Bone marrow (tissue), 2 donors: ENCODE data around the gene TLE4.
"Not testable (repeated sequence)": the region's sequence is repeated elsewhere in the genome, so short reads cannot be mapped to it uniquely, and the experiment has no call there.

Source experiments
- DNase-seq, 2 donors: peaks; one replicate each; lab custom pipeline; 2025; lab: John Stamatoyannopoulos, UW

The TLE4 gene

GRCh38 chr9:79604149-79604548 is 32.4 kb downstream of the TLE4 start:
- no peak for DNase-seq

GRCh38 chr9:79604921-79605562 is 33.3 kb downstream of the TLE4 start:
- DNase-seq = no peak

- DNase-seq = not testable (repeated sequence)
These were observed 34.8 kb downstream of the TLE4 start for GRCh38 chr9:79606529-79606928.

- no peak for DNase-seq
These were observed 37.8 kb downstream of the TLE4 start for GRCh38 chr9:79609468-79610018.

- DNase-seq = no peak
These were observed 38.4 kb downstream of the TLE4 start for GRCh38 chr9:79610019-79610631.

- peak in 1 of 2 donors; percentile 82 for DNase-seq
These were observed 39.2 kb downstream of the TLE4 start for GRCh38 chr9:79610791-79611614.

GRCh38 chr9:79613145-79613544 is 41.4 kb downstream of the TLE4 start:
- DNase-seq = no peak

GRCh38 chr9:79615038-79615437 is 43.3 kb downstream of the TLE4 start:
- no peak for DNase-seq

- no peak for DNase-seq
These were observed 44.2 kb downstream of the TLE4 start for GRCh38 chr9:79616013-79616412.

- DNase-seq = no peak
These were observed 45.2 kb downstream of the TLE4 start for GRCh38 chr9:79616971-79617370.

- DNase-seq = no peak
These were observed 45.6 kb downstream of the TLE4 start for GRCh38 chr9:79617395-79617794.

- no peak for DNase-seq
These were observed 48.2 kb downstream of the TLE4 start for GRCh38 chr9:79619930-79620329.

- no peak for DNase-seq
These were observed 50.3 kb downstream of the TLE4 start for GRCh38 chr9:79621916-79622575.

GRCh38 chr9:79623799-79624721 is 52.3 kb downstream of the TLE4 start:
- peak in 1 of 2 donors; percentile 98 for DNase-seq

- no peak for DNase-seq
These were observed 58.0 kb downstream of the TLE4 start for GRCh38 chr9:79629721-79630120.

GRCh38 chr9:79630521-79631403 is 59.0 kb downstream of the TLE4 start:
- no peak for DNase-seq

- DNase-seq = no peak
These were observed 60.3 kb downstream of the TLE4 start for GRCh38 chr9:79632060-79632459.

GRCh38 chr9:79632705-79633104 is 60.9 kb downstream of the TLE4 start:
- no peak for DNase-seq

- DNase-seq = no peak
These were observed 61.8 kb downstream of the TLE4 start for GRCh38 chr9:79633558-79633957.
